Activated naive CD4-positive, alpha-beta T cell (primary cell): ENCODE data around the gene SLC35E4.
A peak's percentile ranks its signal among the peaks of the same experiment; 100 is the strongest.
"Not testable (repeated sequence)": the region's sequence is repeated elsewhere in the genome, so short reads cannot be mapped to it uniquely, and the experiment has no call there.

Experiments used
- DNase-seq, 4 experiments: peaks; one replicate each; lab custom pipeline; 2025; lab: John Stamatoyannopoulos, UW

The SLC35E4 gene

DNA sequence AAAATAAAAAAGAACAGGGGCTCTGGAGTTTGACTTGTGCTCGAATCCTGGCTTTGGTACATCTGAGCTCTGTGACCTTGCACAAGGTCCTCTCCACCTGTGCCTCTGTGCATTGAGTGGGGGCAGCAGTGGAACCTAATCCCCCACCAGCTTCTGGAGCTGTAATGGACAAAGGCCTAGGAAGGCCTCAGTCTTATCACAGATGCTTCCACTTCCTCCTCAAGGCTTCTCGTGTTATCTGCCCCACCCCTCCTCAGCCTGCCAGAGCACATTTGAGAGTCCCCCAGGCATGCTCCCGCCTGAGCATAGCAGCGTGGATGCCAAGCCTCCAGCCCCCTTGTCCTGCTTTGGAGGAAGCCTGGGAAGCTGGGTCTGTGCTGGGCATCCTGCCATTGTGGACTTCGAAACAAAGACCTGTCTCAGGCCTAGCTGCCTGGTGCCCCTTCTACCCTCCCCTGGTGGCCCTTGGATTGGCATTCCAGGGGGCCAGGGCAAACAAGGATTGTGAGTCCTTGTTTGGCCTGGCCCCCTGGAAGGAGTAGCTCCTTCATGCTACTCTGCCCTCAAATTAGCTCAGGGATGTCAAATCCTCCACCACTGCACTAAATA is 15.0 kb downstream of the SLC35E4 start:
- no peak for DNase-seq

DNA sequence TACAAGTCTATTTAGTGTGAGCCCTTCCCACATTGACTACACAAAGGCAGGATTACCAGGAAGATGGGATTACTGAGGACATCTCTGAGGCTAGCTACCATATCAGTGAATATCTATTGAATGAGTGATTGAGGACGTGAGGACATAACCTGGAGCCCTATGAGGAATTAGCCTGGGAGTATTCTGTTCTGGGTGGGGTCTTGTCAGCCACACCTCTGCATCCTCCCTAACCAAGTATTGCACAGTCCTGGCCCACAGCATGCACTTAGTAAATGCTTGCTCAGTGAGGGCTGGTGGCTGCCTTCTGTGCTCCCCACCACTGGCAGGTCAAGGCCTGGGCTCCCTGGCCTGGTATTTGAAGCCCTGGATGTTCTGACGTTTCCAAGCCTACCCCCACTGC is 17.3 kb downstream of the SLC35E4 start:
- no peak for DNase-seq

DNA sequence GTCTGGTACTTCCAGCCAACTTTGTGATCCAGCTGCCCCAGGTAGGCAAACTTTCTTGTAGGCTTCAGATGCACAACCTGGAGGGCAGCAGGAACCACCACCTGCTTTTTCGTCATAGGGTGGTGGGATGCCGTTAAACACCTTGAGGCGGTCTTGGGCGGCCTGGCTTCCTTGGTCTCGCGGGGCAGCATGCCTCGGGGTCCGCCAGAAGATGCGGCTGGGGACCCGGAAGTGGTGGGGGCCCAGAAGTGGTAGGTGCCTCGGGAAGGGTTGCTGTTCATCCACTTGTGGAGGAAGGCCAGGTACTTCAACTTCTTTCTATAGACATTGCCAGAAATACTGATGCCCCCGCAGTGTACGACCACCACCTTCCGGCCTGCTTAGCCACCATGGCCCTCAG is 18.8 kb downstream of the SLC35E4 start:
- DNase-seq: no peak

DNA sequence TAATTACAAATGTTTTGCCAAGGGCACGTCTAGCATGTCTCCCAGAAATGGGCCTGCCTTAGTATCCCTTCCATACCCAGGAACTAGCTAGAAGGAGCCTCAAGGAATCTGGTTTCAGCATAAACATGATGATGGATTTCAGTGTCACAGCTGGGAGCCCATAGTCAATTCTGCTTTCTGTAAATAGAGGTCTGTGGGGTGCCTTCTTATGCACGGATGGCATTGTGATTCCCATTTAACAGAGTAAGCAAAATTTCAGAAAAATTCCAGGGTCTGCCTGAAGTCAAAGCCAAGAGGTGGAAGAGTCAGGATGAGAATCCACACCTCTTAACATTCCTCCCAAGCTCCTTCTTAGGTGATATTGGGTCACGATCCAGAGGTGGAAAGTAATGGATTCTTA is 20.0 kb downstream of the SLC35E4 start:
- no peak for DNase-seq

DNA sequence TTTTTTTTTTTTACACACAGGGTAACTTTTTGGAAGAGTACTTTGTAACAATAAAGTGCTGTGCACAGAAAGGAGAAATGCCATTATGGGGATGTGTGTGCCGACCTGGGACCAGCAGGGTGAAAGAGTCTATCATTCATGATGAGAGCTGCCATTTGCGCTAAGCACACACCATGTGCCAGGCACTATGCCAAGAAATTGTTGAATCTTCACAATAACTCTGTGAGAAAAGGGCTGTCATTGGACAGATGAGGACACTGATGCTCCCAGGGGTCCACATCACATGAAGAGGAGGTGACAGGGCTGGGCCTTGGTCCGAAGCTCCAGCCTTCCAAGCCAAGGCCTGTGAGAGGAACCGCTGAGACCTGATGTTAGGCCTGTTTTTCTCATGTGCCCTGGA is 26.5 kb downstream of the SLC35E4 start:
- no peak for DNase-seq

DNA sequence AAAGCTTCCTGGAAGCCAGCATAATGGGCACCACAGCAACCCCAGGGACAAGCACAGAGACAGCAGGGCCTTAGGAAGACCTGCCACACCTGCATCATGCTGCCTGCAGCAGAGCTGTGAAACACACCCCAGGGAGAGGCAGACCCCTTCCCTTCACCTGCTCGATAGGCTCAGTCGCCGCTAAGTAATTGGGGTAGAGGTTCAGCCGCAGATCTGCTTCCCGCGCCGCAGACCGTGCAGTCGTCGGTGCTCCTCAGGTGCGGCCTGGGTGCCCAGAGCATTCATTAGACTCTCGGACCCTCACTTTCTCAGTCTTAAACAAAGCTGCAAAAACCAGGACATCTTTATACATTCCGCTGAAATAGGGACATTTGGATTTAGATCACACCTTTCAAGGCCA is 29.2 kb downstream of the SLC35E4 start:
- no peak for DNase-seq

DNA sequence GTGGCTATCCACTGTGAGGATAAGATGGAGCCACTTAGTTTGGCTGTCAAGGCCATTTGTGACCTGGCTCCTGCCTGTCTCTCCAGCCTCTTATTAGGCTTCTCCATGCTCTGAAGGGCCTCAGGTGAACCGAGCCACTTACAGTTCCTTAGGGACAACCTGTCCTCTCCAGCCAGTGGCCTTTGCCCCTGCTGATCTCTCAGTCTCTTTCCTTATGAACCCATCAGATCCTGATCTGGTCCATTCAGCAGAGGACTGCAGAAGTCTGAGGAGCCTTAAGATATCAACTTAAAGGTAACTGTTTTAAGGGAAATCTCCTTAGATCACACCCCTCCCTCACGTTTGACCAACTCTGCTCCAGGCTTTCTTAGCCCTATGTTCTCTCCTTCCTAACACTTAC is 29.7 kb downstream of the SLC35E4 start:
- DNase-seq: no peak

DNA sequence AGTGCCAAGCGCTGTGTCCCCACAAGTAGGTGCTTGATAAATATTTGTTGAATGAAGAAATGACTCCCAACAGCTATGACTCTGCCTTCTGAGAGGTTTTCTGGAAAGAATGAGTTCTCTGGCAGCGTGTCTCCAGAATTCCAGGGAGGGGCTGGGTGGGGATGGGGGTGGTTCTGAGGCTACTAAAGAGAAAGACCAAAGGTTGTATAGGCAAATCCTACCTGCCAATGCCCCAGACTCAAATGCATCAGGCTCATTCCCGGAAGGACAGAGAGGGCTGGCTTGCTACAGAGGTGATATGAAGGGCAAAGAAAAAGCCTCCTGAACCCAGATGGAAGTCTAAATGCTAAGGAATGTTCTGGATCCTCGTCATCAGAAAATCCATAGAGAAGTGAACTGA is 30.2 kb downstream of the SLC35E4 start:
- no peak for DNase-seq

DNA sequence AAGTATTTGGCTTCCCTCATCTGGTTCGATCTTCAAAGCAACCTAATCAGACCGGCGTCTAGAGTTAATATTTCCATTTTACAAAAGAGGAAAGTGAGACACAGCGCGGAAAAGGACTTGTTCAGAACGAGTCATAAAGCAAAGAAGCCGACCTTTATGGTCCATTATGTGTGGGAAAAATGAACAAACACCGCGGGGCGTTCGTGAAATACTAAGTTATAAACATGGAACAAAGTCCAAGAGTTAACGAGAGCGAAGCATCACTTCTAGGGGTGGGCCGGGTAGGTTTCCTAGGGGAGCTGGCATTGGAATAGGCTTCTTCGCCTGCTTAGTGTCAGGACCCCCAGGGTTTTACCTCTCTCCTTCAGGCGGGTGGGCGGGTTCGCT is 31.5 kb downstream of the SLC35E4 start:
- DNase-seq: no peak

DNA sequence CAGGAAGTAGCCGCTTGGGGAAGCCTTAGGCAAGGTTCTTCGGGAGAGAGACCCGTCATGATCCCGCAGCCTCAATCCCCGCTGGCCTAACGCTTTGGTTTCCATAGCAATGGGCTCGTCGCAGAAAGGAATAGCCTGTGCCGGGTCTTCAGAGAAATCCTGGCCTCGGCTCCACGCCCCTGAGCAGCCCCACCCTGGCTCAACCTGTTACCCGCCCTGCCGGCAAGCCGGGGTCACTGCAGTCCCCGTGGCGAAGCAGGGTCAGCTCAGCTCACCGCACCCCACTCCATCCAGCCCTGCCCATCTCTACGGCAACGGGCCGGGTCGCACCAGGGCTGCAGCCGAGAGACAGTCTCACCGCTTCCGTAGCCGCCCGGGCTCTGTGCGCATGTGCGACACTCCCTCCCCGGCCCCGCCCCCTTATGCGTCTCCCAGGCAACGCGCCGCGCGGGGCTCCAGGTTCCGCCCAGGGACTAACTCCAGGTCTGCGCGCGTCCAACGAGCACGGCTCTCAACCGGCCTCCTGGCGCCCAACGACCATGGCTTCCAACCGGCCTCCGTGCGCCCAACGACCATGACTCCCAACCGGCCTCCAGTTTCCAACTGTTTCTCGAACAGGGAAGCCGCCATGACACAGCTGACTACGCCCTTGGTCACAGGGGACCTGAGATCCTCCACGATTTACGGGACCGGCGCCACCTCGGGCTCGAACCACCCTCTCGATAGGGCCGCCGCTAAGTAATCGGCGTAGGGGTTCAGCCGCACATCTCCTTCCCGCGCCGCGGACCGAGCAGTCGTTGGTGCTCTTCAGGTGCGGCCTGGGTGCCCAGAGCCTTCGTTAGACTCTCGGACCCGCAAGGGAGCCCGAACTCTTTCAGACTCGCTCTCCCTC is 32.2 kb downstream of the SLC35E4 start, which contains the start of gene DUSP18:
DUSP18 (minus strand) TSS at position 382 of the 892 bp plus-strand sequence. CDS start 3,872 bp downstream, outside the sequence.
- peak; percentile 86 to 94 (median 92) for DNase-seq

DNA sequence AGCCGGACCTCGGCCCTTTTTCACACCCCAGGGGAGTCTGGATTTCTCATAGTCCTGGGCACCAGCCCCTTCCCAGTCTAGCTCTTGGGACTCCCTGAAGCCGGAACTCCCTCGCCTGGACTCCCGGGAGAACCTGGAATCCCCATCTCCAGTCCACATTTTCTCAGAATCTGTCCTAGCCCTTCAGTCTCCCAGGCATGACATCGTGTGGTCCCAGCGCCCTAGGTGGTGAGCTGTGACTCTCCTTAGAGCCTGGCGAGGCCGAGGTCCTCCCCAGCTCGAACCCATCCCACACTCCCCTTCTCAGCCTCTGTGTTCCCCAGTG is 32.8 kb downstream of the SLC35E4 start:
- no peak for DNase-seq

DNA sequence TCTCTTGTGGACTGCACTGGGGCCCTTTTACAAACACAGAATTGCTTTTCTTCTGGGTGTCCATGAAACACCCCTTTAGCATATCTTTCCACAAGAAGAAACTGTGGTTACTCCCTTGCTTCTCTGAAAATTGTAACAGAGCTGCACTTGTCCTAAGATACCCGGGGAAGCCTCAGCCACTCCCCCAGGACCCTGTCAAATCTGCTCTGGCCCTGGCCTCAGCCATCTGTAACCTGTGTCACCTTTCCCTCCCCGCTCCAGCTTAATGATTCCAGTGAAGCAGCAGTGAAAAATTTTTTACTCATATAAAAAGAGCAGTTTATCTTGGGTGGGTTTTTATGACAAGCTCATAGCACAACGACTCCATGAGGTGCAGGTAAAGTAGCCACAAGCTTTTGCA is 35.5 kb downstream of the SLC35E4 start:
- no peak for DNase-seq

DNA sequence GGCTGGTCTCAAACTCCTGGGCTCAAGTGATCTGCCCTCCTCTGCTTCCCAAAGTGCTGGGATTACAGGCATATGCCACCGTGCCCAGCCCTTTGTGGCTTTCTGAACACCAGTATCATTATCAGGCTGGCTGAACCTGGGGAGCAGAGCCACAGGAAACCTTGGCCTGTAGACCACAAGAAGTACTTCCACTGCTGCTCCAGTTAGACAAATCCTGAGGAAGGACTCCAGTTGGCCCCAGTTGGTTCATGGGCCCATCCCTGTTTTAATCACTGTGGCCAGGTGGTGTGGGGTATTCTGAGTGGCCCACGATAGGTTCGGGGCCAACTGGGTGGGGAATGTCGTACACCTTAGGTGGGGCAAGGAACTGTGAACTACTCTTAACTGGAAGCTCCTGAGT is 37.6 kb downstream of the SLC35E4 start:
- DNase-seq: no peak

DNA sequence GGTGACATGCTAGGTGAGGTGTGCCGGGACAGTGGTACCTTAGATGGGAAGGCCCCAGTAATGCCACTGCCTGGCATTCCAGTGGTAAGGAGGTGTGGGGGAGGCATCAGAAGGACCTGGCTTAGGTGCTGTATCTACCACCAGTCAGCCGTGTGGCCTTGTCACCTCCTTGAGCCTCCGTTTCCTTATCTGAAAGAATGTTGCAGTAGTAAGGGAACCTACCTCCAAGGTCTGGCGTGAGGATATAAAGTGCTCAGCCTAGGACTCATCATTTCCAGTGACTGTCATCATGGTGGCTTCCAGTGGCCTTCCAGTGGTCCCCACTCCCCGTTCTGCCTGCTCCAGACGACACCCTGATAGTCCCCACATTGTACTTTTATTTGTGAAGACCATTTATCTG is 38.9 kb downstream of the SLC35E4 start:
- DNase-seq: no peak

DNA sequence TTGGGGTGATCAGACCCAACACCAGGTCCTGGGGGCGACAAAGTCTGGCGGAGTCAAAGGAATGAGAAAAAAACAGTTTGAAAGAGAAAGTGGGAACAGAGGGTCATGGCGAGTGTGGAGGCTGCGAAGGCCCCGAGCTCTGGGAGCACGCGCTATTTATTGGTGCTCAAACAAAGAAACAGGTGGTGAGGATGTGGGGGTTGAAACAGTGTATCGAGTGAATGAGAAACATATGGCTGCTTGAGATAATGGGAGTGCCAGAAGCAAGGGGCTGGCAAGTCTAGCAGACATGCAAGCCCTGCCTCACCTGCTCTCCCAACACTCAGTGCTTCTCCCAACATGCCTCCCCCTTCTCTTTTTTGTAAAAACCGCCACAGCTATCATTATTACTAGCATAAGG is 39.9 kb downstream of the SLC35E4 start:
- DNase-seq: no peak

DNA sequence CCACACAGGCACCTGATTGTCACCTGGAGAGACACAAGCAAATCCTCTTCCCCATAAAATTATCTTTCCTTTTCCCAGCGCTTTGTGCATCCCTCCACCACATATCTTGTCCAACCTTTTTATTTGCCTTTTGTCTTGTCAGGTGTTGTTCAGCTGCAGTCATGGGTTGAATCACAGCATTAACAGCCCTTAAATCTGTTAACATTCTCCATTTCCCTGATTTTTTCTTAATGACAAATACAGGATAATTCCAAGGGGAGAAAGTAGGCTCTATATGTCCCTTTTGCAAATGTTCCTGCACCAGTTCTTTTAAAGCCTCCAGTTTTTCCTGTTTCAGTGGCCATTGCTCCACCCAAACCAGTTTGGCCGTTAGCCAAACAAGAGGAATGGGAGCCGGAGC is 41.0 kb downstream of the SLC35E4 start:
- not testable (repeated sequence) for DNase-seq

DNA sequence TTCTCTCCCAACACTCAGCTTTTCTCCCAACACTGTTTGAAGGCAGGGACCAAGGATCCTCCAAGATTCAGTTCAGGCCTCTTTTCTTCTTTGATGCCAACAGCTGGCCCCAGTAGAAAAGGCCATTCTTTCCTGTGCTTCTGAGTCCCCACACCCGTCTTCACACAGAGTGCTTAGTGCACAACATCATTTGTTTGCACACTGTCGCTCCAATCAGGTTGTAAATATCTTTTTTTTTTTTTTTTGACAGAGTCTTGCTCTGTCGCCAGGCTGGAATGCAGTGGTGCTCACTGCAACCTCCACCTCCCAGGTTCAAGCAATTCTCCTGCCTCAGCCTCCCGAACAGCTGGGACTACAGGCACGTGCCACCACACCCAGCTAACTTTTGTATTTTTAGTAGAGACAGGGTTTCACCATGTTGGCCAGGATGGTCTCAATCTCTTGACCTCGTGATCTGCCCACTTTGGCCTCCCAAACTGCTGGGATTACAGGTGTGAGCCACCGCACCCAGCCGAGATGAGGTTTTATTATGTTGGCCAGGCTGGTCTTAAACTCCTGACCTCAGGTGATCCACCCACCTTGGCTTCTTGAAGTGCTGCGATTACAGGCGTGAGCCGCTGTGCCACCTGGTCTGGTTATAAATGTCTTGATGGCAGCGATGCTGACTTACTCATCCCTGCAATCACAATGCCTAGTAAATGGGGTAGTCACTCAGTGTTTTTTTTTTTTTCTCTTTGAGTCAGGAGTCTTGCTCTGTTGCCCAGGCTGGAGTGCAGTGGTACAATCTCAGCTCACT is 44.5 kb downstream of the SLC35E4 start:
- DNase-seq: not testable (repeated sequence)

DNA sequence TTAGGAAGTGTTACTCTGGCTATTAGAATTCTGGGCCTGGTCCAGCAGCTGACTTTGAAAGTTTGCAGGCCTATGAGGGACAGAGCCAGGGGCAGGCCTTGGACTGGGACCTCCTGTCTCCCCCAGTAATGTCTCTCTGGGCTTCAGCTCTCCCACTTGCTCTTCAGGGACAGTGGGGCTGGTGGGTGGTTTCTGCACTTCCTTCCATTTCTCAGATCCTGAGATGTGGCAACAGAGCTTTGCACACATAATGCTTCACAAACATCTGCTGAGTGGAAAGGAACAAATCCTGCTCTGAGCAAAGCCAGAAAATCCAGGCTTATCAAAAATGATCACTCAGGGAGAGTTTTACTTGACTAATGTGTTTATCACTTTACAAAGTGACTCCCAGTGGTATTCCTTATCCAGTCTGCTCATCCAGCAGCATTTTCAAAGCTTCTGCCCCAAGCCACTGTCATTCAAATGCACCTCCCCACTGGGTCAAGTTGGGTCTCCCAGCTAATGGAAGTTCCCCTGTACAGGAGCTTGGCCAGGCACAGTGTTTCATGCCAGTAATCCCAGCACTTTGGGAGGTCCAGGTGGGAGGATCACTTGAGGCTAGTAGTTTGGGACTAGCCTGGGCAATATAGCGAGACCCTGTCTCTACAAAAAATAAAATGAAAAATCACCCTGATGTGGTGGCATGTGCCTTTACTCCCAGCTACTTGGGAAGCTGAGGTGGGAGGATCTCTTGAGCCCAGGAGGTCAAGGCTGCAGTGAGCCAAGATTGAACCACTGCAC is 45.6 kb downstream of the SLC35E4 start:
- no peak for DNase-seq

DNA sequence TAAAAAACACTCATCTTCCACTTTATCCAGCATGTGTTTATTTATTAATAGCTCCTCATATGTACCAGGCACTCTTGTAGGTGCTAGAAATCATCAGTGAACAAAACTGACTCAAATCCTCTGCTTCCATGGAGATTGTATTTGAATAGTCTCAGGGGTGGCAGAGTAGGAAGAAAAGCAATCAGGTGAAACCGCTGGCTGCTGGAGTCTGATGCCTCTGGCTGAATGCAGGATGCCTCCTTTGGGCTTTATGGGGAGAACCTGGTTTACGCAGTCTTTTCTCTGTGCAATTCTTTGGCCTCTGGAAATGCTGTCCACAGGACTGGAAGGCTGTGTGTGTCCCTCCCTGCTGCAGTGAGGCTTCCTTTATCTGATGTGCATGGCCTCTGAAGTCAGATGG is 46.2 kb downstream of the SLC35E4 start:
- DNase-seq: no peak

DNA sequence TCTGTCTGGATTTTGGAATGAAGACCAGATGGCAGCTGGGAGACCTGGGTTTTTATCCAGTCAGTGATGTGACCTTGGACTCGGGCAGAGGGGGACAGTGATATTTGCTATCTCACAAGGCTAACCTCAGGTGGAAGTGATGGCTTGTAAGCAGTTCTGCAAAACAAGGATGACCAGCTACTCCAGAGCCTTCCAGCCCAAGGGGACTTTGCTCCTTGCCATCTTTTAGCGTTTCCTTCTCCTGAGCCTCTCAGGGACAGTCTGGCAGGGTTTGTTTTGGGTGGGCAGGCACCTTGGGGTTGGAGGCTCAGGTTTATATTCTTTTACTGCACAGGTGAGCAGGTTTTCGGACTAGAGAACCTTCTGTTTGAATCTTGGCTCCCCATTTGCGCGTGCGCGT is 49.6 kb downstream of the SLC35E4 start:
- DNase-seq: no peak

DNA sequence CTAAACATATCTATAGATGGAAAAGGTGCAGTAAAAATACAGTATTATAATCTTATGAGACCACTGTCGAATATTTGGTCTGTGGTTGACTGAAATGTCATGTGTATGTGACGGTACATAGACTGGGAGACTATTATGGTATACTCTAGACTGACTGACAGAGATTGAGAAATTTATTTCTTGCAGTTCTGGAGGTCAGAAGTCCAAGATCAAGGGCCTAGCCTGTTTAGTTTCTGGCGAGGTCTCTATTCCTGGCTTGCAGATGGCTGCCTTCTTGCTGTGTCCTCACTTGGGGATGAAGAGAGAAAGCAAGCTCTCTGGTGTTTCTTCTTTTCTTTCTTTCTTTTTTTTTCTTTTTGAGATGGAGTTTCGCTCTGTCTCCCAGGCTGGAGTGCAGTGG is 51.8 kb downstream of the SLC35E4 start:
- no peak for DNase-seq

DNA sequence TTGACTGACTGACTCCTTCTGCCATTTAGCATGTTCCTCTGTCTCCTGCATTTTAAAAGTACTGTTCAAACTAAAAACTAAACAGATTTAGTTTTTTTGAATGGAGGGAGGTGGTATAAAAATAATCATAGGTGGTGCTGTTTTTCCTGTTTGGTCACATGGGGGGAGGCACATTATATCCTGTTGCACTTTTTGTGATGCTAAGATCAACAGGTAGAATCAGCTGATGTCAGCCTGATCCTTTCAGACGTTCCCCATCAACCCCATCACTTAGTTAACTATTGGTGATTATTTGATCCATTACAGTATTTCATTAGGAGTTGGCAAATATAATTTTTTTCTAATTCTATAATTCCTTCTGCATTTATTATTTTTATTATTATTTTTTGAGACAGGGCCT is 54.0 kb downstream of the SLC35E4 start:
- no peak for DNase-seq
